ENCODE measurements around the gene MBD2. TPM values are rescaled to one million over a fixed set of nuclear protein-coding genes. Genes with fewer than 3 reads are reported as not detected.

The MBD2 gene
- total RNA-seq, 2 donors from 2014 or later: 35.9 to 39.2 TPM

GRCh38 chr18:54255141-54255540 is 30.7 kb upstream of the MBD2 start:
- TF ChIP-seq CTCF (conservative IDR thresholded peaks at IDR 0.05): no peak

DNA sequence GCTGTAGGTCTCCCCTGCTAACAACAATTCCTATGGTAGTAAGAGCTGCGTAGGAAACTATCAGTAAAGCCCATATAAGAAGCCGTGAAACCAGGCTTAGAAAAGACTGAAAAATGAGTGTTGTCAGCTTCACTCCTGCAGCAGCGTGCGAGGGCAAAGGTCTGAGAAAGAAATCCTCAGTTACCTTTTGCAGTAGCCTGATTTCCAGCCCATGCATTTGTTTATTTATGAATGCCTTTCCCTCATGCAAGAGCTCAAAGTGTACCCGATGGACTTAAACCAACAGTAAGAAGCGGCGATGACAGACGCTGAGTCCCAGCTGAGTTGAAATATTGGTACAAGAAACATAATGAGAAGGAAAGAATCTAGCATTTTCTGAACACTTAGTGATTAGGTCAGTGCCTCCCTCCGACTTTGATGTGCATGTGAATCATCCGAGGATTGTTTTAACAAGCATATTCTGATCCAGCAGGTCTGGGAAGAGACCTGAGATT is 29.8 kb upstream of the MBD2 start:
- Histone ChIP-seq H3K9ac (ENCODE audit: extremely low read depth, low read length, poor library complexity, severe bottlenecking) (no peak overlapping the region), H3K36me3 (ENCODE audit: control insufficient read depth, insufficient read depth, low read length) (no peaks in the 10 kb centered on the region), H3K4me3 (ENCODE audit: low read length) (no peak overlapping the region), H3K27ac (ENCODE audit: low read depth, low read length) (no peak overlapping the region), H3K4me1 (ENCODE audit: control insufficient read depth, insufficient read depth, low read length) (peaks cover 4% of the 10 kb centered on the region), H3K27me3 (ENCODE audit: control insufficient read depth, insufficient read depth, low read length, poor library complexity, severe bottlenecking) (no peaks in the 10 kb centered on the region), H3K9me3 (ENCODE audit: control insufficient read depth, low read length) (no peaks in the 10 kb centered on the region)
- Mint-ChIP-seq H3K4me1 (peaks cover 46% of the 10 kb centered on the region), H3K4me3 (no peak overlapping the region), H3K27ac (no peak overlapping the region), H3K9me3 (peaks cover 8% of the 10 kb centered on the region), H3K27me3 (ENCODE audit: insufficient read depth) (no peaks in the 10 kb centered on the region), H3K36me3 (ENCODE audit: low read depth) (no peaks in the 10 kb centered on the region)
- TF ChIP-seq CTCF (conservative IDR thresholded peaks at IDR 0.05): no peak
- whole genome bisulfite sequencing, 2 experiments (ENCODE audit: insufficient coverage in 1 of 2, insufficient read length in 1 of 2): 57 to 60% methylated on average over 10 of the region's 10 CpGs
- peak; percentile 51 for DNase-seq

More at GRCh38 chr18:54255141-54255540, 30.7 kb upstream of the MBD2 start:
- WGBS, 2 experiments (ENCODE audit: insufficient coverage in 1 of 2, insufficient read length in 1 of 2): 88 to 92% methylated on average over 1 of the region's 1 CpG
- Mint-ChIP-seq H3K4me3 (no peak overlapping the region), H3K4me1 (peaks cover 46% of the 10 kb centered on the region), H3K27me3 (ENCODE audit: insufficient read depth) (no peaks in the 10 kb centered on the region), H3K36me3 (ENCODE audit: low read depth) (no peaks in the 10 kb centered on the region), H3K27ac (no peak overlapping the region), H3K9me3 (peaks cover 5% of the 10 kb centered on the region)
- Histone ChIP-seq H3K4me3 (ENCODE audit: low read length) (no peak overlapping the region), H3K9me3 (ENCODE audit: control insufficient read depth, low read length) (no peaks in the 10 kb centered on the region), H3K27me3 (ENCODE audit: control insufficient read depth, insufficient read depth, low read length, poor library complexity, severe bottlenecking) (no peaks in the 10 kb centered on the region), H3K9ac (ENCODE audit: extremely low read depth, low read length, poor library complexity, severe bottlenecking) (no peak overlapping the region), H3K36me3 (ENCODE audit: control insufficient read depth, insufficient read depth, low read length) (no peaks in the 10 kb centered on the region), H3K27ac (ENCODE audit: low read depth, low read length) (no peak overlapping the region), H3K4me1 (ENCODE audit: control insufficient read depth, insufficient read depth, low read length) (peaks cover 4% of the 10 kb centered on the region)
- DNase-seq: no peak

DNA sequence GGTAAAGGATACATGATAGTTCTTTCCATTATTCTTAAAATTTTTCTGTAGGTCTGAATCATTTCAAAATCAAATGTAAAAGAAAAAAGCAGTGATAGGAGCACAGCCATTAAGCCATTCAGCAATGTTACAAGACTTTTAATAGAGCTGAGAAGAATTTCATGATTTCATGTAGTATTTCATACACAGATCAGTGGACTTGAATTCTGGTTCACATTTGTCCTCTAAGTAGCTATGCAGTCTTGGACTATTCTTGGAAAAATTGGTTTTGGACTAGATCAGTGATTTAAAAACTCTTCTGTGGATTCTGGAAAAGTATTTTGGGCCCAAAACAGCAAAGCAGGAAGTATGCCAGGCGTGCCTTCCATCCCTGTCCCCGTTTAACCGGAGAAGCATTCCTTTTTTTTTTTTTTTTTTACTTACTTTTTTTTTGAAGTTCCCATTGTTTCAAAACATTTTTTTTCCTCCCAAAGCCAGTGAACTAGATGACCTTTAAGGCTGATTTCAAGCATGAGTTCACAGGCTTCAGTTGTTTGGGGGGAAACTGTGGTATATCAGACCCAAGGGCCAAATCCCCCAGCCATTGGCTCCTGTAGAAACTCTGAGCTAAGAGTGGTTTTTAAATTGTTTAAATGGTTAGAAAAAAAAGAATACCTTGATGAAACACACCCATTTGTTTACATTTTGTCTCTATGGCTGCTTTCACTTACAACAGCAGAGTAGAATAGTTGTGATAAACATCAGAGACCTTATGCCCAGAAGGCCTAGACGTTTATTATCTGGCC is 27.3 kb upstream of the MBD2 start:
- no peak overlapping the region for H3K4me3 Mint-ChIP-seq
- no peaks in the 10 kb centered on the region for H3K27me3 Mint-ChIP-seq (ENCODE audit: insufficient read depth)
- Histone ChIP-seq H3K4me1 (ENCODE audit: control insufficient read depth, insufficient read depth, low read length) (peaks cover 8% of the 10 kb centered on the region), H3K27me3 (ENCODE audit: control insufficient read depth, insufficient read depth, low read length, poor library complexity, severe bottlenecking) (no peaks in the 10 kb centered on the region), H3K9me3 (ENCODE audit: control insufficient read depth, low read length) (no peaks in the 10 kb centered on the region), H3K36me3 (ENCODE audit: control insufficient read depth, insufficient read depth, low read length) (no peaks in the 10 kb centered on the region), H3K27ac (ENCODE audit: low read depth, low read length) (no peak overlapping the region), H3K4me3 (ENCODE audit: low read length) (no peak overlapping the region), H3K9ac (ENCODE audit: extremely low read depth, low read length, poor library complexity, severe bottlenecking) (no peak overlapping the region)
- DNase-seq: no peak
- 63 to 87% methylated on average over 2 to 4 of the region's 4 CpGs for WGBS, 2 experiments (ENCODE audit: insufficient coverage in 1 of 2, insufficient read length in 1 of 2)
- no peaks in the 10 kb centered on the region for H3K36me3 Mint-ChIP-seq (ENCODE audit: low read depth)
- TF ChIP-seq CTCF (conservative IDR thresholded peaks at IDR 0.05): no peak
- H3K9me3 Mint-ChIP-seq: peaks cover 8% of the 10 kb centered on the region
- peak overlapping the region; percentile 18 for H3K27ac Mint-ChIP-seq
- H3K4me1 Mint-ChIP-seq: peaks cover 45% of the 10 kb centered on the region
